Dermis microvascular lymphatic vessel endothelial cell (primary cell): ENCODE data around the gene GALNT15. TPM values are rescaled to one million over a fixed set of nuclear protein-coding genes. Genes with fewer than 3 reads are reported as not detected.

Source experiments
- DNase-seq, 2 donors: peaks; one replicate each; pipeline versions ENCODE4 v3.0.0 to v3.0.0-alpha.2; 2010; ENCODE audit warnings: low read depth in 2 of 2
- total RNA-seq: library from RNA; depleted of rRNA; stranded (reverse); fragments of >200 nt; gene quantifications from 2 replicates; pipeline ENCODE4 v1.2.1, GENCODE V29; 2014

GALNT15 gene
- total RNA-seq, 1 donor from 2014 or later: 29.1 TPM

DNA sequence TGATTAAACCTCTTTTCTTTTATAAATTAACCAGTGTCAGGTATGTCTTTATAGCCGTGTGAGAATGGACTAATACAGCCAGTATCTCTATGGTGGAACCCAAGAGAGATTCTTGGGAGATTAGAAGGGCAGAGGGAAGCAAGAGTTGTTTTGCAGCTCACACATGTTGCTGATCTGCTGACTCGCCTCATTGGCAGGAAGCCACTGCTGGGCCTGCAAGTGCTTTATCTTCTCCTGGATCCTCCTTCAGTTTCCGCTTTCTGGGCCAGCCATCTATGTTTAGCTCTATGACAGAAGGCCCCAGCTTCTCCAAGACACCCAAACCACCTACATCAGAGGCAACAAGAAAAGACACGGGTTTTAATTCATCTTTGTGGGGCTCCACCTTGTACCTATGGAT, 23.4 kb upstream of the GALNT15 start:
- peak in 1 of 2 donors; percentile 55 for DNase-seq

DNA sequence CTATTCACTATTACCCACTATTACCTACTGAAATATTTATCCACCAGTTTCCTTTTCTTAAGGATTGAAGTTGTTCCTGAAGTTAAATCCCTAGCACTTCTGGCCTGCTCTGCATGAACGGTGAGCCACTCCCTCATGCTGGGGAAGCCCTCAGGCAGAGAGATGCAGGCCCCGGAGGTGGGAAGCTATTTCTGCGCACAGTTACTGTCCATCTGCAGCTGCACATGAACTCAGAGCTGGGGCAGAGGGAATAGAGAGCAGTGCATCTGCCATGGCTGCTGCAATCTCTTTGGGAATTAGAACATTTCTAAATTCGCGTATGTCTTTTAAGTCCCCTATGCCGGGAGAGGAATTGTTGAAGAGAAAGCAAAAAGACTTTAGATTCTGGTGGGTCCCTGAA, 6.3 kb upstream of the GALNT15 start:
- no peak for DNase-seq

DNA sequence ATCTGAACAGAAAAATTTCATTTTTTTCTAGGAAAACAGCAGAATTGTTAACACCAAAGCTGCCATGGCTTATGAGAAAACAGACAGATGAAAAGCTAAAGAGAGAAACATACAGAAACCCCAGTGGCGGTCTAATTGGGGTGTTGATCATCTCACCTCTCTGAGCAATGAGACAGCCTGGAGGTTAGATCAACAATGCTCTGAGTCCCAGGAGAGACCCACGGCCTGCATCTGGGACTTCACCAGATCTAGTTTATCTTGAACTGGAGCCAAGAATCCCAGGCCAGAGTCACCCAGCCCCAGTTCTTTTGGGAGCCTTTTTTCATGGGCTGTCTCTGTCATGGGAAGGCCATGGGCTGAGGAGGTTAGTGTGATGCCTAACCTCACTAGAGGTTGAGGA, 3.5 kb upstream of the GALNT15 start:
- DNase-seq: no peak

DNA sequence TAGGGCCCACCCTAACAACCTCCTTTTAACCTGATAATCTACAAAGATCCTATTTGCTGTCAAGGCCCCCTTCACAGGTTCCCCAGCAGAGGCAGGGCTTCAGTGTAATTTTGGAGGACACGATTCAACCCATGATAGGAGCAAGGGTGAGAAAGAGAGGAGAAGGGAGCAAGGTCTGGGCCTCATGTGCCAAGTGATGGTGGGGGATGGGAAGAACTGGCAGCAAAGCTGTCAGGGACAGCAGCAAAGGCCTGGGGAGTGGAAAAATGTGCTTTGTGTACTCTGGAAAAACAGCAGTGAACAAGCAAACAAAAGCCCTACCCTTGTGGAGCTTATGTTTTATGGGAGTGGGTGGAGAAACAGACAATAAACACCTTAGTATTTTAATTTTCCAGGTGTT, 2.7 kb upstream of the GALNT15 start:
- no peak for DNase-seq

DNA sequence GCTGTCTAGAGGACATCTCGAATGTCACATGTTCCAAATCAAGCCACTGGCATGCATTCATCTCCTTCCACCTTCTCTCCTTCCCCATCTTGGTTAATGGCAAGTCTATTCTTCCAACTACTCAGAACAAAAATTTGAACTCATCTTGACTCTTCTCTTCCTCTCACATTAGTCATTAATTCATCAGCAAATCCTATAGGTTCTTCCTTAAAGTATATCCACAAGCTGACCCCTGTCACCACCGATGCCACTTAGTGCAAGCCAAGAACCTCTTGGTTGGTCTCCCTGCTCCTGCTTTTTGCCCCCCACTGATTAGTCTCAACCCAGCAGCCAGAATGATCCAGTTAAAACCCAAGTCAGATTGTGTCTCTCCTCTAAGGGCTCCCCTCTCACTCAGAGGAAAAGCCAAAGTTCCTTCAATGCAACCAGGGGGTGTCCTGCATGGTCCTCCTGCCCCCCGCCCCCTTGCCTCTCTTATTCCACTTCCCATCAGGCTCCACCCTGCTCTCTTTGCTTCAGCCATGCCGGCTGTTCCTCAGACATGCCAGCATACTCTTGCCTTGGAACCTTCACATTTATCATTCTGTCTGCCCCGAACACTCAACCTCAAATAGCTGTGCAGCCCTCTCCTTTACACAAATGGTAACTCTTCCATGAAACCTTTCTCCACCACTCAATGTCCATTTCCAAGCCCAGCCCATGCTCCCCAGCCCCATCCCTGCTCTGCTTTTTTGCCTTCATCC, 1.0 kb upstream of the GALNT15 start:
- no peak for DNase-seq

DNA sequence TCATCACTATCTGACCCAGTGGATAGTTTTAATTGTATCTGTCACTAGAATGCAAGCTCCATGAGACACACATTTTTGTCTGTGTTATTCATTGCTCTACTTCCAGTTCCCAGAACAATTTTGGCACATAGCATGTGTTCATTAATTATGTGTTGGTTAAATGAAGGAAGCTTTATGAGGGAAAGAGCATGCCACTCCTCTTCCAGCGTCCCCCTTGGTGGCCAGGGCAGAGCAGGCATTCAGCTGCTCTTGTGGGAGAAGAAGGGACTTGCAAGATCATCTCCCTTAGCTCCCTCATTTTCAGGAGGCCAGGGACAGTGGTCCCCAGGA, 489 bp upstream of the GALNT15 start:
- no peak for DNase-seq

DNA sequence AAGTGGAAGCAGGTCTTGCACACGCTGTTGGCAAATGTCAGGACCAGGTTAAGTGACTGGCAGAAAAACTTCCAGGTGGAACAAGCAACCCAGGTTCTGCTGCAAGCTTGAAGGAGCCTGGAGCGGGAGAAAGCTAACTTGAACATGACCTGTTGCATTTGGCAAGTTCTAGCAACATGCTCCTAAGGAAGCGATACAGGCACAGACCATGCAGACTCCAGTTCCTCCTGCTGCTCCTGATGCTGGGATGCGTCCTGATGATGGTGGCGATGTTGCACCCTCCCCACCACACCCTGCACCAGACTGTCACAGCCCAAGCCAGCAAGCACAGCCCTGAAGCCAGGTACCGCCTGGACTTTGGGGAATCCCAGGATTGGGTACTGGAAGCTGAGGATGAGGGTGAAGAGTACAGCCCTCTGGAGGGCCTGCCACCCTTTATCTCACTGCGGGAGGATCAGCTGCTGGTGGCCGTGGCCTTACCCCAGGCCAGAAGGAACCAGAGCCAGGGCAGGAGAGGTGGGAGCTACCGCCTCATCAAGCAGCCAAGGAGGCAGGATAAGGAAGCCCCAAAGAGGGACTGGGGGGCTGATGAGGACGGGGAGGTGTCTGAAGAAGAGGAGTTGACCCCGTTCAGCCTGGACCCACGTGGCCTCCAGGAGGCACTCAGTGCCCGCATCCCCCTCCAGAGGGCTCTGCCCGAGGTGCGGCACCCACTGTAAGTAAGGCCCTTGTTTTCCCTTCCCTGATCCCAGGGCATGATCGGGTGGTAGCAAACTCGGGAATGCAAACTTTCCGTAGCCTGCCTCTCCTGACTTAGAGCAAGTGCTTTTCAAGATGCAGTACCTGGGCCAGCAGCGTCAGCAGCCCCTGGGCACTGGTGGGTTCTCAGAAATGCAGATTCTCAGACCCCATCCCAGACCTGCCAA, 759 bp downstream of the GALNT15 start:
- peak in 1 of 2 donors; percentile 13 for DNase-seq

DNA sequence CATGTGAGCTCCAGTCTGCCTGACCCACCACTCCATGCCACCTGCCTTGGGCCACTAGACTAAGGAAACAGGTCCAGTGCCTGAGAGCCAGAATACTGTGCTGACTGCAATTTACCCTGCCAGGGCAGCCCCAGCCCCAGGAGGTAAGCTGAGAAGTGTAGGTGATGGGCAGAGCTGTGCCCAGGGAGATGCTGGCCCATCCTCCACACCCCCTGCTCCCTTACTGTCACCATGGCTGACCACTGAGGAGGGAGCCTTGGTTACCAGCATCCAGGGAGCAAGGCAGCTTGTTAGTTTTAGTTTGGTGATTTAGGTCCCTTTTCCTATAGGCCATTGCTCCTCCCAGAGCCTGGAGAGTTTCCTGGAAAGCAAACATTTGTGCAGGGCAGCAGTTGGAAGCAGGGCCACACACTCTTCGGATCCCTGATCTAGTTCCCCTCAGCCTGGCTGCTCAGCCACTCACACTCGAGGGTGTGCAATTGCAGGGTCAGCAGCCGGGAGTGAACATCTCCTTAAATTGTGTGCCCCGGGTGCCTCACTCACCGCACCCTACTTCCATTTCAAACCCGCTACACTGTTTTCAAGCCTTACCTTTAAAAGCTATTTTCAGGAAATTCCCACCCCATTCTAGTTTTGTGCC, 2.0 kb downstream of the GALNT15 start:
- DNase-seq: peak in 1 of 2 donors; percentile 19

DNA sequence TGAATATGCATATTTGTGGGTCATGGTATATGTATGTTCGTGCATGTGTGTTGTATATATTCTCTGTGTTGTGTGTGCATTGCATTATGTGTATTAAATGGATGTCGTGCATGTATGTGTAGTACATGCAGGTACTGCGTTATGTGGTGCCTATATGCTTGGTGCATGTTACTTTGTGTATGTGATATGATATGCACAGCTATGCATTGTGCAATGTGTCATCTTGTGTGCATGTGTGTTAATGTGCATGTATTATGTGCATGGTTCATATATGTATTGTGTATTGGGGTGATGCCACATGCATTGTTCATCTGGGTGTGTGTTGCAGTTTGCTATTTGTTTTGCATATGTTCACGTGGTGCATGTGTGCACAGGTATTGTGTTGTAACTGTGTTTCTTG, 2.9 kb downstream of the GALNT15 start:
- no peak for DNase-seq

DNA sequence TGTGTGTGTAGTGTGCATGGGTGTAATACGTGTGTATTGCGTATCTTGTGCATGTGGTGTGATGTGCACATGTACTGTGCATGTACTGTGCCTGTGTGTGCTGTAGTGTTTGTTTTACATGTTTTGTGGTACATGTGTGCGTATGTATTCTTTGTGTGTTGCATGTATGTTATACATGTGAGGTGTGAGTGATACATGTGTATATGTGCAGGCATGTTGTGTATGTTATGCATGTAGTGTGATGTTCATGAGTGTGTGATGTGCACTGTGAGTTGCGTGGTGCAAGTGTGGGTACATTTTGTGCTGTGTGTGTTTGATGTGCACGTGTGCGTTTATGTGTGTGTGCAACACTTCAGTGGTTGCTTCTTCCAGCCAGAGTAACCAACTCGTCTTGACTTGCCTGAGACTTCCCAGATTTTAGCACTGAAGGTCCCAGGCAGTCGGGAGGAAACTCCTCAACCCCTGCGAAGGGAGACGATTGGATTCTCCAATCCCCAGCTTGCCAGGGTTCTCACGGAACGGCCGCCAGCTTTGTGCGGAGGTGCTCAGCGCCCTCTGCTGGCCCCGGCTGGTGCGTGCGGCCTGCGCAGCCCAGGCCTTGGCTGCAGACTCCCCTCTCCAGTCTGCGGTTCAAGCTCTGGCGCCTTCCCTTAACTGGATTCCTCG, 3.6 kb downstream of the GALNT15 start:
- DNase-seq: peak; percentile 36 to 75

DNA sequence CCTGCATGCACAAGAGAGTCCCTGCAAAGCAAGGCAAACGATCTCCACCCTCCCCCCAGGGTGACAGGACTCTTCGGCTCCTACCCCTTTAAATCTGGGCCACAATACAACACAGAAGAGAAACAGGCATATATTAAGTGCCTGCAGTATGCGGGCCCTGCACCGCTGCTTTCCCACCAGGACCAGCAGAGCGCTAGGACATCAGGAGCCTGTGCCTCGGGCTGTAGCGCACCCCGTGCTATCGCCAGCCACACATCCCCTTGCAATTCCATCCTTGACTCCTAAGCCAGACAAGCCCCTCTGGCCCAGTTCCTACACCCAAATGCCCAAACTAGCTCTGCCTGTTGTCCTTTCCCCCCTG, 4.1 kb downstream of the GALNT15 start:
- no peak for DNase-seq

DNA sequence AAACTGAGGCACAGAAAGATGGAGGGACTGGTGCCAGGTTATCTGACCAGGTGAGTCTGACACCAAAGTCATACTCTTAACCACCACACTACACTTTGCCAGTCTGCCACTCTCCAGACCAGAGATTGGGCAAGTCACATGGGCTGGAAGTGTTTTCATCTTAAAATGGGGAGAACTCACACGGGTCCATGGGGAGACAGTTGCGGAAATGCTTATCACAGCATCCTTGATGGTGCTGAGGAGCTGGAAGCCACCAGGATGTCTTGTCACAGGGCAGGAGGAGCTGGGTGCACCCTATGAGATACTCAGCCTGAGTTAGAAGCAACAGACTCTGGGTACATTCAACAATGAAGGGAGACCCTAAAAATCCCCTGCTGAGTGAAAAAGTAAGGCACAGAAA, 4.8 kb downstream of the GALNT15 start:
- no peak for DNase-seq

DNA sequence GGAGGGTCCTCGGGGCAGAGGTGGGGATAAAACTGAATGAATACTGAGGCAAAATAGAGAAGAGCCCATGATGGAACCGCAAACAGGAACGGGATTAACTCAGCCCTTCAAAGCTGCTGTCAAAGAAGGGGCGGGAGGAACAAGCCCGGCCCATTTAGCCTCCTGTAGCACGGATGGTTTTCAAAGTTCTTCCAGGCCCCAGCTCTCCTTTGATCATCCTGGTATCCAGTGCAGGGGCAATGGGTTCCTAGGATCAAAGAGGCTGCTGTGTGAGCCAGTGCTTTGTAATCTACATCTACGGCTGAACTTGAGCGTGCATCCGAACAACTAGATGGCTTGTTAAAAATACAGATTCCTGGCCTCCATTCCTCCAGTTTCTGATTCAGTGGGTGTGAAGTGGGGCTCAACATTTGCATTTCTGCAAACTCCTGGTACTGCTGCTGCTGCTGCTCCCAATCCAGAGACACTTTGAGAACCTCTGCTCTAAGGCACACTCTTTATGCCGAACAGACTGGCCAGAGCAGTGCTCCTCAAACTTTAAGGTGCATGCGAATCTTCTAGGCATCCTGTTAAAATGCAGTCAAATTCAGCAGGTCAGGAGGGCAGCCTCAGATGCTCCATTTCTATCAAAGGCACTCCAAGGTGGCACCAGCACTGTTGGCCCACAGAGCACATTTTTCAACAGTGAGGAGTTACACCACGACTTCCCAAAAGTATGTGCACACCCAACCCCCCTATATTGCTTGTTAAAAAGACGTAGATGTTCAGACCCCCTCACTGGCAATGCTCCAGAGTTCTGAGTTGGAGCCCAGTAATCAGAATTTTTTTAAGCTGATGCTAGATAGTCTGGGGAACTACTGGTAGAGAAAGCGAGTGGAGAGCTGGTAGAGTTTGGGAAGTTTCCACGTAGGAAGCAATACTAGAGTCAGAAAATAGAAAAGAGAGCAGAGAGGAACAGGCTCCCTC, 5.6 kb downstream of the GALNT15 start:
- no peak for DNase-seq

DNA sequence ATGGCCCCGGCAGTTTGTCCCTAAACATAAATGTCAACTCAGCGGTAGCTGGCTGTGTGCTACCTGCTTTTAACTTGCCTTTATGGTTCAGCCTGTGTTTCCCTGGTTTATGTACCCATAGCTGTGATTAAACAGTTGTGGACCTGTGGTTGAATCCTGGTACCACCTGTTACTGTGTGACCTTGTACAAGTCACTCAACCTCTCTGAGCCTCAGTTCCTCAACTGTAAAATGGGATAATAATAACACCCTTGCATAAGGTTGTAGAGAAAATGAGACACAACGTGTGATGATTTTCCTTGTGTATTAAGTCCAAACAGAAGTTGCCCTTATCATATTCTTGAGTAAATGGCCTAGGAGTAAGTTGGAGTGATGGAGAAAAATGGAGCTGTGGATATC, 6.3 kb downstream of the GALNT15 start:
- DNase-seq: no peak

DNA sequence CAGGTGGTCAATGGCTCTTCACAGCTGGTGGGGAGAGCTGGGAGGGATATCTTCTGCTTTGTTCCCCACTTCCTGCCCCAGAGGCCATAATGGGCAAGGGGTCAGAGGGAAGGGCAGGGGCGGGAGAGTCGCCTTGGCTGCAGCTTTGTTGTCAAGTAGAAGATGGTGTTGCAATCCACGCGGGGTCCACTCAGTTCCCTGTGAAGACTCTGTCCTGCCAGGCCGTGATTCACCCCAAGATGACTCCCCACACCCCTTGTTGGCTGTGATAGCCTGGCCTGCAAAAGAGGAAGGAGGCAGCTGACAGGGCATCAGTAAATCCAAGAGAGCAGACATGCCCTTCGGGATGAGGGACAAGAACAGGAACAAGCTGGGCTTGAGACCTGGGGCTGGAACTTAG, 6.9 kb downstream of the GALNT15 start:
- DNase-seq: no peak

DNA sequence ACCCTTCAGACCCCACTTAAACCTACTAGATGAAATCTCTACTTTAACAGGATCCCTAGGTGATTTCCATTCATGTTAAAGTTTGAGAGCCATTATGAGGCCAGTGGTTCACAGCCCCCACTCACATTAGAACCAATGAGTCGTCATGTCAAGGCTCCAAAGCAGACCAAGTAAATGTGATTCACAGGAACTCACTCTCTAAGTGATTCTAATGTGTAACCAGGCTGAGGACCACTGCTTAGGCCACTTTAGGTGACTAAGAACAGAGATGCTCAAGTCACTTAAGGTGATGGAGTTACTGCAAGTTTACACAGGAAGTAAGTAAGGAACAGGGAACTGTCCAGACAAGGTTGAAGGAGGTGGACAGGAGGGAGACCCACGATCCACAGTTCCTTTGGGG, 7.7 kb downstream of the GALNT15 start:
- DNase-seq: no peak

DNA sequence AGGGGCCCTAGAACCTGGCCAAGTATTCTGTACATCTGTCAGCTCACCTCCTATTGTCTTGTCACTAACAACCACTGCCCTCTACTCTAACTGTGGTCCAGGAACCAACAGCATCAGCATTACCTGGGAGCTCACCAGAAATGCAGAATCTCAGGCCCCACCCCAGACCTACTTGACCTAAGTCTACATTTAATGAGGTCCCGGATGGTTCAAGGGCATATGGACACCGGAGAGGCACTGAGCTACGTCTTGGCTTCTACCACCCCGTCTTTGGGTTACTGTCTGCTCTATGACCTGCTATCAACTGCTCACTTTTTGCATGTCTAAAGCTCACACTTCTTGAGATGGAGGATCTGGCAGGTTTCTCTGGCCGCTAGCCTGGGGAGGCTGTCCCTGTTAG, 8.1 kb downstream of the GALNT15 start:
- DNase-seq: no peak

DNA sequence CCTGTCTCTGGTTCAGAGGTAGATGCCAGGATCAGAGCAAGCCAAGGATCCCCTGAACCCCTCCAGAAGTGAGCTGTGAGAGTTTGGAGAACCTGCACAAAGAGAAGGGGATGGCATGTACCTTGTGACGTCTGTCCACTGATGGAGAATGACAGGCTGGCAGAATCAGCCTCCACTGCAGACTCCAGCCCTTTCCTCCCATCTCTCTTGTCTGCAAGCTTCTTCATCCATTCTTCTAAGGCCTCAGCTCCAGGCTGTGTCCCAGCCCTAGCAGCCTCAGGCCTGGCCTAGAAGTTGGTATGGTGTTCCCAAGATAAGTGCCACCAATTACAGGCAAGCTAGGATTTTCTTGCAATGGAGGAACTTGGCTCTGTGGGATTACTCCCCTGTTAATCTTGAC, 8.6 kb downstream of the GALNT15 start:
- DNase-seq: no peak

DNA sequence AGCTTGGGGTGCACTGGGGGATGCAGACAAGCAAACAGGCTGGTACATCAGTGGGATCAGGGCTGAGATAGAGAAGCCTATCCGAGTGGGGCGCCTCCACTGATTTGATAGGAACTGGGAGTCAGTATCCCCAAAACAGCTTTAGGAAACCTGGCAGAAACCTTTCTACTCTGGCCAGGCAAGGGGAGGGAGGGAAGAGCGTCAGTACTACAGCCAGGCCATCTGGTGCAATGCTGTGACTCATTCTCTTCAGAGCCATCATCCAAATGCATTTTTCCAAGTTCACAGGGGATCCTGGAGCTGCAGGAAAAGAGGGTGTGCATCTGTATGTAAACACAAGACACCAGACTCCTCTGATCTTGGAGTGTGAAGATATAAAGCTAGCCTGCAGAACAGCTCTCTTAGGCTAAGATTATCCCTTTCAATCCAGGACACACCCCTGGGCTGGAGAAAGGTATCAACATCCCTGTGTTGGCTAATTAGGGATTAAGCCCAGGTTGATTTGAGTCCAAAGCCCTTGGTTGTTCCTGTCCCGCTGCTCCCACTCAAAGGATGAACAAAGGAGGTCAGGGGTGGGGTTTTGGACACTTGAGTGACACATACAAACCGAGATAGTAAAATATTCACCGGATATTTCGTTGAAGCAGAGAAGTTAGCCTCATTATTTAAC, 9.3 kb downstream of the GALNT15 start:
- no peak for DNase-seq

DNA sequence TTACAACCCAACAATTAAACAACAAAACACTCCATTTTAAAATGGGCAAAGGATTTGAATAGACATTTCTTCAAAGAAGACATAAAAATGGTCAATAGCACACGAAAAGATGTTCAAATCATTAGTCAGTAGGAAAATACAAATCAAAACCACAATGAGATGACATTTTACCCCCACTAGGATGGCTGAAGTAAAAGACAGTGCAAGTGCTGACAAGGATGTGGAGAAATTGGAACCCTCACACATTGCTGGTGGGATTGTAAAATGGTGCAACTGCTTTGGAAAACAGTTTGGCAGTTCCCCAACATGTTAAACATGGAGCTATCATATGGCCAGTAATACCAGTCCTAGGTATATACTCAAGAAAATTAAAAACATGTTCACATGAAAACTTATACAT, 11.6 kb downstream of the GALNT15 start:
- no peak for DNase-seq
